Activated CD8-positive, alpha-beta T cell treated with anti-CD3 and anti-CD28 coated beads for 36 hours (primary cell): ENCODE data around the gene AGL. TPM values are rescaled to one million over a fixed set of nuclear protein-coding genes. Genes with fewer than 3 reads are reported as not detected.
"Not testable (repeated sequence)": the region's sequence is repeated elsewhere in the genome, so short reads cannot be mapped to it uniquely, and the experiment has no call there.

ENCODE experiments used
- ATAC-seq: fragments of 200-7000 bp; cut with Tn5 transposase; one replicate; pipeline ENCODE4 v1.10.0; 2021; ENCODE audit warnings: mild to moderate bottlenecking, moderate library complexity
- CTCF ChIA-PET: fragments of 350-600 bp; sonication (Branson Sonifier 250); formaldehyde crosslinking; loops from one replicate; lab custom pipeline; 2021; ENCODE audit warnings: antibody characterized with exemption; lab: Charles Lee
- POLR2A ChIA-PET: fragments of 350-600 bp; sonication (Branson Sonifier 250); formaldehyde crosslinking; loops from one replicate; lab custom pipeline; 2021; ENCODE audit warnings: antibody characterized with exemption; lab: Charles Lee
- DNase-seq: peaks from one replicate; pipeline ENCODE4 v3.0.0-alpha.2; 2020
- H3K27ac Mint-ChIP-seq: one replicate; pipeline ENCODE4 v1.8.0; 2021; ENCODE audit warnings: mild to moderate bottlenecking, mixed read lengths
- H3K27me3 Mint-ChIP-seq: one replicate; pipeline ENCODE4 v1.8.0; 2021; ENCODE audit warnings: mixed read lengths
- H3K36me3 Mint-ChIP-seq: one replicate; pipeline ENCODE4 v1.8.0; 2021; ENCODE audit warnings: low read depth, mixed read lengths
- H3K4me1 Mint-ChIP-seq: one replicate; pipeline ENCODE4 v1.8.0; 2021; ENCODE audit warnings: low read depth, mixed read lengths
- H3K4me3 Mint-ChIP-seq: one replicate; pipeline ENCODE4 v1.8.0; 2021; ENCODE audit warnings: mild to moderate bottlenecking, moderate library complexity, mixed read lengths
- H3K9me3 Mint-ChIP-seq: one replicate; pipeline ENCODE4 v1.8.0; 2021; ENCODE audit warnings: mixed read lengths
- CTCF ChIP-seq: fragments of 200-600 bp; IDR thresholded peaks from one replicate; pipeline ENCODE4 v1.8.0; 2022; ENCODE audit warnings: antibody characterized with exemption, mild to moderate bottlenecking
- intact Hi-C: fragments of 100-400 bp; cut with micrococcal nuclease; formaldehyde crosslinking; loops from one replicate; pipeline ENCODE4 v1.10.0; 2022
- total RNA-seq, 2 experiments: library from RNA; stranded (reverse); gene quantifications; one replicate each; pipeline ENCODE4 v1.2.3, GENCODE V29; 2021

AGL gene
- total RNA-seq, 2 experiments from 2014 or later = 14.2 to 14.5 TPM

- H3K9me3 Mint-ChIP-seq, CTCF ChIA-PET, DNase-seq, intact Hi-C loops, POLR2A ChIA-PET, H3K36me3 Mint-ChIP-seq, H3K27ac Mint-ChIP-seq, ATAC-seq, H3K27me3 Mint-ChIP-seq, H3K4me1 Mint-ChIP-seq, H3K4me3 Mint-ChIP-seq: not testable (repeated sequence)
These were observed 9.8 kb upstream of the AGL start for GRCh38 chr1:99840353-99840752.

GRCh38 chr1:99843760-99844159 lies 6.4 kb upstream of the AGL start:
- H3K27me3 Mint-ChIP-seq = peaks cover 2% of the 10 kb centered on the region
- H3K36me3 Mint-ChIP-seq = no peaks in the 10 kb centered on the region
- ChIA-PET POLR2A (no interaction called here), CTCF (no interaction called here)
- H3K9me3 Mint-ChIP-seq = peaks cover 4% of the 10 kb centered on the region
- peaks cover 4% of the 10 kb centered on the region for H3K4me1 Mint-ChIP-seq
- no peak for TF ChIP-seq CTCF
- H3K27ac Mint-ChIP-seq = no peak overlapping the region
- ATAC-seq (no peak), DNase-seq (no peak)
- intact Hi-C loops = no loop called here
- no peak overlapping the region for H3K4me3 Mint-ChIP-seq

- H3K4me1 Mint-ChIP-seq, H3K4me3 Mint-ChIP-seq, H3K36me3 Mint-ChIP-seq, H3K27me3 Mint-ChIP-seq, POLR2A ChIA-PET, H3K9me3 Mint-ChIP-seq, intact Hi-C loops, ATAC-seq, CTCF ChIA-PET, DNase-seq, H3K27ac Mint-ChIP-seq: not testable (repeated sequence)
These were observed 5.0 kb upstream of the AGL start for GRCh38 chr1:99845201-99845600.

GRCh38 chr1:99849413-99849743 lies 783 bp upstream of the AGL start:
- ATAC-seq (no peak), DNase-seq (peak; percentile 5)
- intact Hi-C loops = no loop called here

GRCh38 chr1:99850459-99851291 lies 514 bp downstream of the AGL start:
- ATAC-seq = no peak
- POLR2A ChIA-PET = interaction anchor here (1.3 to 1.5 kb wide), 2 partner anchors 10 to 65 kb away, joined by 4 read pairs; no protein-coding TSS in a partner anchor
- Mint-ChIP-seq H3K27me3 (no peaks in the 10 kb centered on the region), H3K36me3 (peaks cover 17% of the 10 kb centered on the region), H3K27ac (peak overlapping the region; percentile 91), H3K9me3 (no peaks in the 10 kb centered on the region), H3K4me1 (peaks cover 25% of the 10 kb centered on the region), H3K4me3 (peak overlapping the region; percentile 95)
- CTCF ChIA-PET = interaction anchor here (1.3 kb wide), 1 partner anchor 7 kb away, joined by 3 read pairs; no protein-coding TSS in a partner anchor
- no peak for TF ChIP-seq CTCF
- no peak for DNase-seq
- intact Hi-C loops = no loop called here

More at GRCh38 chr1:99849413-99849743, 783 bp upstream of the AGL start:
- H3K27me3 Mint-ChIP-seq = no peaks in the 10 kb centered on the region
- peaks cover 16% of the 10 kb centered on the region for H3K36me3 Mint-ChIP-seq
- H3K27ac Mint-ChIP-seq = peak overlapping the region; percentile 91
- ChIA-PET CTCF (interaction anchor here (1.3 kb wide), 1 partner anchor 9 kb away, joined by 3 read pairs; no protein-coding TSS in a partner anchor), POLR2A (interaction anchor here (1.5 kb wide), 1 partner anchor 64 kb away, joined by 4 read pairs; no protein-coding TSS in a partner anchor)
- no peak for TF ChIP-seq CTCF
- peak overlapping the region; percentile 95 for H3K4me3 Mint-ChIP-seq
- peaks cover 25% of the 10 kb centered on the region for H3K4me1 Mint-ChIP-seq
- H3K9me3 Mint-ChIP-seq = no peaks in the 10 kb centered on the region
